DMS53 treated with DMSO at 0.1 percent for 48 hours (cell line): Measurements from ENCODE around the gene TMEM98.
A peak's percentile ranks its signal among the peaks of the same experiment; 100 is the strongest.
"Not testable (repeated sequence)": the region's sequence is repeated elsewhere in the genome, so short reads cannot be mapped to it uniquely, and the experiment has no call there.

Experiments used
- DNase-seq: peaks from one replicate; lab custom pipeline; 2025; ENCODE audit not compliant: unreplicated experiment; lab: John Stamatoyannopoulos, UW

TMEM98 gene

GRCh38 chr17:32914181-32914580, 13.8 kb upstream of the TMEM98 start:
- no peak for DNase-seq

GRCh38 chr17:32915245-32915644, 12.7 kb upstream of the TMEM98 start:
- no peak for DNase-seq

- no peak for DNase-seq
Observed at GRCh38 chr17:32916134-32916533, 11.8 kb upstream of the TMEM98 start.

- DNase-seq, result no peak
Observed at GRCh38 chr17:32917081-32917480, 10.9 kb upstream of the TMEM98 start.

GRCh38 chr17:32917842-32918241, 10.1 kb upstream of the TMEM98 start:
- DNase-seq, result no peak

- not testable (repeated sequence) for DNase-seq
Observed at GRCh38 chr17:32919876-32920275, 8.1 kb upstream of the TMEM98 start.

- DNase-seq, result no peak
Observed at GRCh38 chr17:32920293-32920692, 7.7 kb upstream of the TMEM98 start.

- DNase-seq, result no peak
Observed at GRCh38 chr17:32921017-32921416, 6.9 kb upstream of the TMEM98 start.

GRCh38 chr17:32923905-32924304, 4.0 kb upstream of the TMEM98 start:
- not testable (repeated sequence) for DNase-seq

GRCh38 chr17:32926183-32926582, 1.8 kb upstream of the TMEM98 start:
- no peak for DNase-seq

GRCh38 chr17:32926789-32927188, 1.2 kb upstream of the TMEM98 start:
- DNase-seq, result not testable (repeated sequence)

- DNase-seq, result peak; percentile 7
Observed at GRCh38 chr17:32927201-32927723, 691 bp upstream of the TMEM98 start.

- DNase-seq, result no peak
Observed at GRCh38 chr17:32928586-32929535, 908 bp downstream of the TMEM98 start.

GRCh38 chr17:32929588-32929987, 1.6 kb downstream of the TMEM98 start:
- DNase-seq, result no peak

- DNase-seq, result no peak
Observed at GRCh38 chr17:32930512-32930911, 2.6 kb downstream of the TMEM98 start.

GRCh38 chr17:32931686-32932085, 3.7 kb downstream of the TMEM98 start:
- no peak for DNase-seq

- DNase-seq, result no peak
Observed at GRCh38 chr17:32933881-32934280, 5.9 kb downstream of the TMEM98 start.

GRCh38 chr17:32935726-32936125, 7.8 kb downstream of the TMEM98 start:
- DNase-seq, result no peak

GRCh38 chr17:32936186-32936893, 8.4 kb downstream of the TMEM98 start:
- DNase-seq, result no peak

GRCh38 chr17:32936894-32937500, 9.0 kb downstream of the TMEM98 start:
- peak; percentile 18 for DNase-seq

- DNase-seq, result no peak
Observed at GRCh38 chr17:32940706-32941390, 12.9 kb downstream of the TMEM98 start.
